ENCODE results near the gene YPEL3.

Gene YPEL3

GRCh38 chr16:30091474-30092372, 4.3 kb downstream of the YPEL3 start, which contains the start of gene TBX6:
Gene TBX6 (minus strand): TSS chr16:30091924. CDS start chr16:30091193, 731 bp downstream.
- in situ Hi-C loops (cut with MboI; ENCODE audit: low sequenced_read_pairs), result no loop called here

GRCh38 chr16:30090610-30091331, 5.2 kb downstream of the YPEL3 start:
- in situ Hi-C loops (cut with MboI; ENCODE audit: low sequenced_read_pairs), result no loop called here

- in situ Hi-C loops (cut with MboI; ENCODE audit: low sequenced_read_pairs), result no loop called here
Observed at GRCh38 chr16:30088832-30089624, 7.0 kb downstream of the YPEL3 start.

GRCh38 chr16:30088237-30088831, 7.7 kb downstream of the YPEL3 start:
- in situ Hi-C loops (cut with MboI; ENCODE audit: low sequenced_read_pairs), result no loop called here

GRCh38 chr16:30087181-30087898, 8.7 kb downstream of the YPEL3 start:
- in situ Hi-C loops (cut with MboI; ENCODE audit: low sequenced_read_pairs), result no loop called here

- in situ Hi-C loops (cut with MboI; ENCODE audit: low sequenced_read_pairs), result no loop called here
Observed at GRCh38 chr16:30086291-30087140, 9.5 kb downstream of the YPEL3 start.

GRCh38 chr16:30085820-30086219, 10.2 kb downstream of the YPEL3 start:
- in situ Hi-C loops (cut with MboI; ENCODE audit: low sequenced_read_pairs), result no loop called here

GRCh38 chr16:30085247-30085646, 10.8 kb downstream of the YPEL3 start:
- in situ Hi-C loops (cut with MboI; ENCODE audit: low sequenced_read_pairs), result no loop called here

- in situ Hi-C loops (cut with MboI; ENCODE audit: low sequenced_read_pairs), result no loop called here
Observed at GRCh38 chr16:30084816-30085159, 11.2 kb downstream of the YPEL3 start.

GRCh38 chr16:30084096-30084815, 11.8 kb downstream of the YPEL3 start:
- in situ Hi-C loops (cut with MboI; ENCODE audit: low sequenced_read_pairs), result no loop called here

GRCh38 chr16:30083216-30084055, 12.6 kb downstream of the YPEL3 start:
- in situ Hi-C loops (cut with MboI; ENCODE audit: low sequenced_read_pairs), result no loop called here

GRCh38 chr16:30082545-30083090, 13.4 kb downstream of the YPEL3 start:
- in situ Hi-C loops (cut with MboI; ENCODE audit: low sequenced_read_pairs), result no loop called here

GRCh38 chr16:30079480-30079879, 16.5 kb downstream of the YPEL3 start:
- in situ Hi-C loops (cut with MboI; ENCODE audit: low sequenced_read_pairs), result no loop called here

GRCh38 chr16:30078744-30079143, 17.3 kb downstream of the YPEL3 start:
- in situ Hi-C loops (cut with MboI; ENCODE audit: low sequenced_read_pairs), result no loop called here

GRCh38 chr16:30077656-30078055, 18.4 kb downstream of the YPEL3 start:
- in situ Hi-C loops (cut with MboI; ENCODE audit: low sequenced_read_pairs), result no loop called here

GRCh38 chr16:30076276-30076791, 19.7 kb downstream of the YPEL3 start:
- in situ Hi-C loops (cut with MboI; ENCODE audit: low sequenced_read_pairs), result no loop called here

Data from hTERT RPE-1 (cell line).